Endothelial cell of umbilical vein (primary cell): ENCODE data around the gene ARHGEF12. TPM values are rescaled to one million over a fixed set of nuclear protein-coding genes. Genes with fewer than 3 reads are reported as not detected.
A peak's percentile ranks its signal among the peaks of the same experiment; 100 is the strongest.

Experiments
- BruUV-seq: library from RNA; stranded (reverse); fragments of 400-500 nt; replicated peaks from 2 replicates; lab custom pipeline; 2021; lab: Mats Ljungman, UMichigan
- CTCF ChIA-PET: fragments of 300-600, 350-600 bp; sonication (Branson Sonifier 250); formaldehyde crosslinking; loops from one replicate; lab custom pipeline; 2021; ENCODE audit warnings: antibody characterized with exemption, inconsistent platforms; lab: Charles Lee
- POLR2A ChIA-PET: fragments of 300-600, 350-600 bp; sonication (Branson Sonifier 250); formaldehyde crosslinking; loops from one replicate; lab custom pipeline; 2021; ENCODE audit warnings: antibody characterized with exemption, inconsistent platforms; lab: Charles Lee
- DNase-seq: peaks from one replicate; pipeline ENCODE4 v3.0.0-alpha.2; 2011; ENCODE audit warnings: low read depth, low spot score
- FAIRE-seq: peaks from 2 replicates; lab custom pipeline; 2011; peaks lifted over from hg19 to GRCh38; lab: Jason Lieb, UNC
- H2AFZ ChIP-seq: 2 replicates; pipeline ENCODE4 v1.6.0; 2012; ENCODE audit warnings: low read depth, low read length, control low read depth, inconsistent platforms
- H3K27ac ChIP-seq: 2 replicates; pipeline ENCODE4 v1.5.1; 2011; ENCODE audit warnings: low read depth, mild to moderate bottlenecking, control low read depth, low read length, moderate library complexity; ENCODE audit not compliant: insufficient read depth
- H3K27me3 ChIP-seq, 2 experiments: 2 replicates each; pipeline versions ENCODE4 v1.6.0 to v1.6.1; 2011; ENCODE audit warnings: low read length in 2 of 2, mixed read lengths in 1 of 2; ENCODE audit not compliant: control insufficient read depth in 2 of 2, insufficient read depth in 2 of 2
- H3K36me3 ChIP-seq, 2 experiments: 2 replicates in 1 of 2; 3 replicates in 1 of 2; pipeline ENCODE4 v1.5.1; 2011; ENCODE audit warnings: low read length in 2 of 2, mild to moderate bottlenecking in 1 of 2, moderate library complexity in 1 of 2; ENCODE audit not compliant: control insufficient read depth in 2 of 2, insufficient read depth in 2 of 2; ENCODE audit errors: extremely low read depth in 1 of 2
- H3K4me1 ChIP-seq: 3 replicates; pipeline ENCODE4 v1.5.1; 2011; ENCODE audit warnings: mild to moderate bottlenecking, low read length; ENCODE audit not compliant: control insufficient read depth, insufficient read depth; ENCODE audit errors: extremely low read depth
- H3K4me2 ChIP-seq: 2 replicates; pipeline ENCODE4 v1.6.1; 2011; ENCODE audit warnings: low read length, control low read depth, mixed read lengths; ENCODE audit not compliant: insufficient read depth
- H3K4me3 ChIP-seq, 3 experiments: fragments of 200-600 bp in 1 of 3; sonication (generic), shearing (Covaris generic) in 1 of 3; replicated peaks in 1 of 3; 2 replicates each; pipeline ENCODE4 v1.5.1; 2011 to 2016; ENCODE audit warnings: control low read depth in 3 of 3, low read length in 3 of 3, mild to moderate bottlenecking in 2 of 3, inconsistent platforms in 1 of 3, low read depth in 1 of 3, moderate library complexity in 1 of 3; ENCODE audit not compliant: insufficient read depth in 1 of 3
- H3K79me2 ChIP-seq: 2 replicates; pipeline ENCODE4 v1.6.0; 2012; ENCODE audit warnings: low read length, inconsistent platforms; ENCODE audit not compliant: control insufficient read depth, insufficient read depth
- H3K9ac ChIP-seq: replicated peaks from 2 replicates; pipeline ENCODE3; 2011; ENCODE audit warnings: low read length, control low read depth; ENCODE audit not compliant: insufficient read depth; ENCODE audit errors: extremely low read depth
- H3K9me1 ChIP-seq: replicated peaks from 3 replicates; pipeline ENCODE4 v1.6.0; 2011; ENCODE audit warnings: mild to moderate bottlenecking, low read length; ENCODE audit not compliant: control insufficient read depth, insufficient read depth; ENCODE audit errors: extremely low read depth
- H3K9me3 ChIP-seq: replicated peaks from 2 replicates; pipeline ENCODE4 v1.5.1; 2012; ENCODE audit warnings: low read length, inconsistent platforms; ENCODE audit not compliant: control insufficient read depth, insufficient read depth
- H4K20me1 ChIP-seq: replicated peaks from 2 replicates; pipeline ENCODE3; 2011; ENCODE audit warnings: mild to moderate bottlenecking, low read length; ENCODE audit not compliant: control insufficient read depth, insufficient read depth; ENCODE audit errors: extremely low read depth
- EZH2 ChIP-seq: IDR thresholded peaks from 2 replicates; pipeline ENCODE4 v1.6.1; 2012; ENCODE audit warnings: borderline replicate concordance, low read depth, mild to moderate bottlenecking, moderate library complexity, low read length, inconsistent platforms; ENCODE audit not compliant: severe bottlenecking
- FOS ChIP-seq: IDR thresholded peaks from 2 replicates; pipeline ENCODE4 v1.6.1; 2011; ENCODE audit warnings: mild to moderate bottlenecking, low read length, moderate library complexity, borderline replicate concordance; ENCODE audit not compliant: insufficient read depth
- GATA2 ChIP-seq: IDR thresholded peaks from 2 replicates; pipeline ENCODE4 v1.7.0; 2011; ENCODE audit warnings: low read depth, mild to moderate bottlenecking, moderate library complexity, mixed read lengths, low read length; ENCODE audit not compliant: insufficient read length, insufficient read depth
- JUN ChIP-seq: IDR thresholded peaks from 2 replicates; pipeline ENCODE4 v1.6.1; 2011; ENCODE audit warnings: borderline replicate concordance, low read depth; ENCODE audit not compliant: insufficient read length, insufficient read depth
- MYC ChIP-seq: IDR thresholded peaks from one replicate; pipeline ENCODE4 v1.6.1; 2011; ENCODE audit warnings: mild to moderate bottlenecking, low read depth, low read length
- POLR2AphosphoS5 ChIP-seq: IDR thresholded peaks from 2 replicates; pipeline ENCODE4 v1.6.1; 2012; ENCODE audit warnings: low read depth, mild to moderate bottlenecking, control low read depth, low read length, moderate library complexity; ENCODE audit not compliant: insufficient read depth
- dilution Hi-C: fragments of 300-500 bp; cut with MboI; formaldehyde crosslinking; loops from one replicate; pipeline ENCODE4 v1.15.0; 2019; ENCODE audit warnings: low sequenced_read_pairs; ENCODE audit not compliant: extremely low pct_ligation_motif_present
- intact Hi-C: fragments of 100-400 bp; cut with micrococcal nuclease; formaldehyde crosslinking; loops from one replicate; pipeline ENCODE4 v1.10.0; 2022
- polyA plus RNA-seq, 4 experiments: library from polyadenylated mRNA; depleted of rRNA in 3 of 4; stranded (reverse) in 3 of 4; unstranded in 1 of 4; fragments of >200 nt; gene quantifications; 2 replicates each; pipeline versions ENCODE4 v1.2.1 to v1.2.3, GENCODE V29; 2011 to 2012; ENCODE audit warnings: missing spikeins in 1 of 4
- total RNA-seq: library from RNA; stranded (reverse); gene quantifications from 2 replicates; pipeline ENCODE4 v1.2.3, GENCODE V29; 2021
- TF ChIP-seq, protein P1 (sequence below), 2 donors: IDR thresholded peaks; 1 replicate in 1 of 2; 2 replicates in 1 of 2; pipeline ENCODE4 v1.5.1; 2011; ENCODE audit warnings: low read length in 2 of 2, mild to moderate bottlenecking in 2 of 2, moderate library complexity in 2 of 2, control low read depth in 1 of 2, inconsistent platforms in 1 of 2, low read depth in 1 of 2; ENCODE audit not compliant: insufficient read depth in 1 of 2; ENCODE audit errors: extremely low read depth in 1 of 2

ARHGEF12 gene
- total and polyA plus RNA-seq, 2 donors (not counting 3 experiments of a cell fraction or from before 2014, with no cell fraction given) = 20.9 to 125 TPM

DNA sequence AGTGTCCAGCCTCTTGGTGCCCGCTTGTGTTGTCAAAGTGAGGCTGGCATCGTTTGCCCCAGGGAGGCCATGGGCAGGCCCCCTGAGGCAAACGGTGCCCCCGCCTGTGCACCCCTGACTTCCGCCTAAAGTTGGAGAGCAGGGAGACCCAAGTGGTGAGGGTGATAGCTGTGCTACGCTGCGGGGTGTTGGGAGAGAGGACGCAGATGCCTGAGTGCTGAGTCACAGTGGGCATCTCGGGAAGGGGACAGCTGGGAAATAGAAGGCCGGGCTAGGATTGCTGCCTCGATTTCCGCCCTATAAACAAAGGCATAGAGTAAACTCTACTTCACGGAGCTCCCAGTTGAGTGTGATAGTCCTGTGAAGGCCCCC lies 181.2 kb downstream of the ARHGEF12 start:
- intact Hi-C loops (no loop called here), dilution Hi-C loops (no loop called here)
- FAIRE-seq (peak; percentile 28), DNase-seq (peak; percentile 20)
- ChIA-PET CTCF (interaction anchor here (0.7 to 2.7 kb wide), 5 partner anchors 24 to 435 kb away, joined by 3 to 10 read pairs (median 4); no protein-coding TSS in a partner anchor), POLR2A (no interaction called here)
- Histone ChIP-seq H3K4me2 (no peak overlapping the region), H3K27ac (no peak overlapping the region), H3K79me2 (no peaks in the 10 kb centered on the region), H4K20me1 (no peaks in the 10 kb centered on the region), H3K4me1 (peaks cover 4% of the 10 kb centered on the region), H2AFZ (no peak overlapping the region), H3K27me3 (no peaks in the 10 kb centered on the region), H3K36me3 (no peaks in the 10 kb centered on the region), H3K4me3 (no peak overlapping the region), H3K9ac (no peak overlapping the region), H3K9me1 (no peaks in the 10 kb centered on the region), H3K9me3 (no peaks in the 10 kb centered on the region)
- BruUV-seq = no TSS peak
- TF ChIP-seq EZH2 (no peak), POLR2AphosphoS5 (no peak), JUN (peak; percentile 2), FOS (peak; percentile 35)

DNA sequence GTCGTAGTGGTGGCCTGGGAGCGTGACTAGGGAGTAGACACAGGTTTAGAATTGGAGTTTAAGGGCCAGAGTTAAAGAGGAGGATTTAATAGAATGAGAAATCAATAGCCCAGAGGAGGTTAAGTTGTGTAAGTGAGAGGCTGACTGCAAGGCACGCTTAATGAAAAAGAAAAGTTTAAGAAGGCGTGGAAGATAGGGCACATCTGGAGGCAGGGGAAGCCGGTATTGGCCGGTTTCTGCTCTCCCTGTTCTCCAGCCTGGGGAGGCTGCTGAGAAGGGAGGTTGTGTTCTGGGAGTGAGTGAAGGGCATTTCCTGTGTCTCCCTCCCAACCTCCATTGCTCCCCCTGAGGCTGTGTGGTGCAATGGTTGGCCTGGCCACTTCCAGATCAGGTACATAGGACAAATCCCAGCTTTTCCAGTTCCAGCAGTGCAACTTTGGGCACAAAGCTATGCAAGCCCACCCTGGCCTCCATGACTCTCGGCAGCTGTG lies 181.6 kb downstream of the ARHGEF12 start:
- dilution Hi-C loops (no loop called here), intact Hi-C loops (no loop called here)
- H3K9me3 ChIP-seq = no peaks in the 10 kb centered on the region
- no peak overlapping the region for H3K4me3 ChIP-seq
- H3K4me1 ChIP-seq = peaks cover 4% of the 10 kb centered on the region
- H3K36me3 ChIP-seq = no peaks in the 10 kb centered on the region
- peaks cover 0 to 2% of the 10 kb centered on the region in 2 experiments for H3K27me3 ChIP-seq
- FAIRE-seq (no peak), DNase-seq (no peak)
- no peaks in the 10 kb centered on the region for H3K9me1 ChIP-seq
- no peak overlapping the region for H3K27ac ChIP-seq
- ChIA-PET CTCF (interaction anchor here (0.7 to 2.7 kb wide), 5 partner anchors 23 to 677 kb away, joined by 3 to 10 read pairs (median 4); no protein-coding TSS in a partner anchor), POLR2A (no interaction called here)
- H3K4me2 ChIP-seq = no peak overlapping the region
- H4K20me1 ChIP-seq = no peaks in the 10 kb centered on the region
- TF ChIP-seq GATA2 (no peak), JUN (no peak), POLR2AphosphoS5 (no peak), MYC (no peak), FOS (no peak), EZH2 (no peak)
- TF ChIP-seq, protein P1, sequence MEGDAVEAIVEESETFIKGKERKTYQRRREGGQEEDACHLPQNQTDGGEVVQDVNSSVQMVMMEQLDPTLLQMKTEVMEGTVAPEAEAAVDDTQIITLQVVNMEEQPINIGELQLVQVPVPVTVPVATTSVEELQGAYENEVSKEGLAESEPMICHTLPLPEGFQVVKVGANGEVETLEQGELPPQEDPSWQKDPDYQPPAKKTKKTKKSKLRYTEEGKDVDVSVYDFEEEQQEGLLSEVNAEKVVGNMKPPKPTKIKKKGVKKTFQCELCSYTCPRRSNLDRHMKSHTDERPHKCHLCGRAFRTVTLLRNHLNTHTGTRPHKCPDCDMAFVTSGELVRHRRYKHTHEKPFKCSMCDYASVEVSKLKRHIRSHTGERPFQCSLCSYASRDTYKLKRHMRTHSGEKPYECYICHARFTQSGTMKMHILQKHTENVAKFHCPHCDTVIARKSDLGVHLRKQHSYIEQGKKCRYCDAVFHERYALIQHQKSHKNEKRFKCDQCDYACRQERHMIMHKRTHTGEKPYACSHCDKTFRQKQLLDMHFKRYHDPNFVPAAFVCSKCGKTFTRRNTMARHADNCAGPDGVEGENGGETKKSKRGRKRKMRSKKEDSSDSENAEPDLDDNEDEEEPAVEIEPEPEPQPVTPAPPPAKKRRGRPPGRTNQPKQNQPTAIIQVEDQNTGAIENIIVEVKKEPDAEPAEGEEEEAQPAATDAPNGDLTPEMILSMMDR (IDR thresholded peaks at IDR 0.05; ENCODE audit: extremely low read depth in 1 of 2, insufficient read depth in 1 of 2, low read depth in 1 of 2, low read length in 2 of 2) = no peak
- H3K79me2 ChIP-seq = no peaks in the 10 kb centered on the region
- no peak overlapping the region for H3K9ac ChIP-seq
- BruUV-seq = no TSS peak
- H2AFZ ChIP-seq = no peak overlapping the region
